D341Med (cell line): ENCODE results near the gene JAZF1.

Experiments
- DNase-seq: peaks from one replicate; pipeline ENCODE4 v3.0.0; 2012; ENCODE audit warnings: low spot score

Gene JAZF1

GRCh38 chr7:28106321-28106829, 74.2 kb downstream of the JAZF1 start:
- no peak for DNase-seq

DNA sequence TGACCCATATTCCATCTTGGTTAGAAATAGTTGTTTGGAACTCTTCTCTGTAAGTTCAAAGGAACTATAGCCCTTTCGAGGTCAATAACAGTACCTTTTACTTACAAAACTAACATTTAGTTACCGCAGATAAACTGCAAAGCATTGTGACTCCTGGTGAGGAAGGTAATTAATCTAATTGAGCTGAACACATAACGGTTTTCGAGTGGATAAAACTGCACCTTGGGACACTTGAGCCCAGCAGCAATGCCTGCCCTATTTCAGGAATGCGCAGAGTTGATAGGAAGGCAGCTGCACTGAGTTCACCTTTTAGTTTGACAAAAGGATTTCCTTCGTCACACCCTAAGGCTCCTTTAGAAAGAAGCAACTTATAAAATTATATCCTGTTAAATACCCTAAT, 75.4 kb downstream of the JAZF1 start:
- DNase-seq: no peak

GRCh38 chr7:28104811-28105210, 75.8 kb downstream of the JAZF1 start:
- no peak for DNase-seq

DNA sequence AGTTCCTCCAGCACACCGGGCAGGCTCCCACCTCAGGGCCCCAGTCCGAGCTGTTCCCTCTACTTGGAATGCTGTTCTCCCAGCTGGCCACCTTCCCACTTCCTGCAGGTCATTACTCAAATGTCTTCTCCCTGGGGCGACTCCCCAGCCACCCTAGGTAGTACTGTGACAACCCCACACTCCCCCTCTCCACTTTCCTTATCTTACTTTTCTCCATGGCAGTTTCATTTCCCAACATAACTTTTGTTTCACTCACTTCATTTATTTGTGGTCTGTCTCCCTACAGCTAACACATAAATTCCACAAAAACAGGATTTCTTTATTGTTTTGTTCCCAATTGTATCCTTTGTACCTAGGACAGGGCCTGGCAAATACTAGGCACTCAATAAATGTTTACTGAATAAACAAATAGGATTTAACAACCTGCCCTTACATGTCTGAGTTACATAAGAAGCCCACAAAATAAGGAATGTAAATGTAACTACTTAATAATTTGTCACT, 76.5 kb downstream of the JAZF1 start:
- DNase-seq: no peak

GRCh38 chr7:28102797-28103196, 77.8 kb downstream of the JAZF1 start:
- no peak for DNase-seq

DNA sequence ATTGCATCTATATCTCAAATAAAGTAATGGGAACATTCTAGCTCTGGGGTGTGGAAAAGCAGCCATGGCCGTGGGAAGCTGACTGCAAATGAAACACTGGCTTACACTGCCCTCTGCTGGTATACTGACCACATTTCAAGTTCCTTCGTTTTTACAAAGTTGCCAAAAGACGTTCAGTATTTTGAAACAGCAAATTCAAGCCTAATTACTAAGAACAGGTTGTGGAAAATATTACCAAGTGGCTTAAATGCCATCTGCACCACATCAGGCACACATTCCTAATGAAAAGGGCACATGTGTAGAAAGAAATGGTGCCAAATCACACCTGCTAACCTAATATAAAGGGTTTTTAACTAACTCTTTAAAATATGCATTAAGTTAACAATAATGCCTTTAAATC, 83.9 kb downstream of the JAZF1 start:
- peak; percentile 74 for DNase-seq

GRCh38 chr7:28095231-28095630, 85.4 kb downstream of the JAZF1 start:
- DNase-seq: no peak

- DNase-seq: peak; percentile 73
These were observed 86.9 kb downstream of the JAZF1 start for GRCh38 chr7:28093623-28094232.

- DNase-seq: no peak
These were observed 89.4 kb downstream of the JAZF1 start for GRCh38 chr7:28091190-28091589.

GRCh38 chr7:28088901-28089714, 91.5 kb downstream of the JAZF1 start:
- no peak for DNase-seq

GRCh38 chr7:28088032-28088431, 92.6 kb downstream of the JAZF1 start:
- DNase-seq: no peak

DNA sequence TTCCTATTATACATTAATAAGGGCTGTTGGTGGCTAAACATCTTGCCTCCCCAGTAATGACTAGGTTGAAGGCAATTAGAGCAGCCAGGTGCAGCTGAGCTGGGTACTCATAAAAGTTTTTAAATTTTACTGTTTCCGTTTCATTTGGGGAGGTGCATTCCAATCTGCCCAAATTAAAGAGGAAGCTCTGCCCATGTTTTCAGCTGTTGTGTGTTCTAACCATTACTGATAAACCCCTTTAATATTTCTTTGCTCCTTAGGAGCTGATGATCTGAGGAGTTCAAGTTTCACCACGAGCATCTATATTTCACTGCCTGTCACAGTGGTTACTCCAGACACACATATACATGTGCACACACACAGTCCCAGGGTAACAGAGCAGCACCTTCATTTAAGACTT, 94.4 kb downstream of the JAZF1 start:
- DNase-seq: no peak

DNA sequence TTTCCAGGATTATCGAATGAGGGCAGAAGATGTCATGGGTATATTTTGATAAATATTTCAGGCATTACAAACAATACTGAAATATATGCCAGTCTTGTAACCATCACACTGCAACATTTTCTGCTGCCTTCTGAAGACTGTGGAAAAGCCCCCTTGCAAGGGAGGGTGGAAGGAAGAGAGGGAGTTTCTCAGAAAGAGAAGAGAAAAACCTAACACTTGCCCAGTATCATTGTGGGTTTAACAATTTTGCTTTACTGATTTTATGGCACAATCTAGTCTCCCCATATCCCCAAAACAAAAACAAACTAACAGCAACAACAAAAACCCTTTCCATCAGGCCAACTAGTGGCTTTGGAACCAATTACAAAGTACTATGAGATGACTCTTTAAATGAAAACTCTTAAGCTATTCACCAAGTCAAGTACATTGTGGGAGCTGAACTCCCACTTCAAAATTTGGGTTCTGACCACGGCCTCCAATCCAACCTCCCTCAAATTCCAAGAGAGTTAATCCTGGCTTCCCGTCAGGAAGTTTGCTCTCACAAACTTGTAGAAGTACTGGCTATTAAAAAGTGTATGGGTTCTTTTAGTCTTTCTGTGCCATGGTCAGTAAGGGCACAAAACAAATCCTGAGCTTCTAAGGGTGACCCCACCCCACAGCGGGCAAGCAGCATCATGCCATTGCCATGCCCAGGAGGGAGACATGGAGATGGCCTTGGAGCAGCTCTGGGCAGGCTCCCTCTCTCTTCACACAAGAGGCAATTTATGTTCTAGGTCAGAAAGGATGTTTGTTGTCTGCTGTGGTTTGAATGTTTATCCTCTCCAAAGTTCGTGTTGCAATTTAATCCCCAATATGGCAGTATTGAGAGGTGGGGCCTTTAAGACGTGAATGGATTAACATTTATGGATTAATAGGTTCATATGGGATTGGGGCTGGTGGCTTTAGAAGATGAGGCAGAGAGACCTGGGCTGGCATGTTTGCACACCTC, 96.3 kb downstream of the JAZF1 start:
- DNase-seq: no peak

- no peak for DNase-seq
These were observed 97.2 kb downstream of the JAZF1 start for GRCh38 chr7:28083164-28083997.

DNA sequence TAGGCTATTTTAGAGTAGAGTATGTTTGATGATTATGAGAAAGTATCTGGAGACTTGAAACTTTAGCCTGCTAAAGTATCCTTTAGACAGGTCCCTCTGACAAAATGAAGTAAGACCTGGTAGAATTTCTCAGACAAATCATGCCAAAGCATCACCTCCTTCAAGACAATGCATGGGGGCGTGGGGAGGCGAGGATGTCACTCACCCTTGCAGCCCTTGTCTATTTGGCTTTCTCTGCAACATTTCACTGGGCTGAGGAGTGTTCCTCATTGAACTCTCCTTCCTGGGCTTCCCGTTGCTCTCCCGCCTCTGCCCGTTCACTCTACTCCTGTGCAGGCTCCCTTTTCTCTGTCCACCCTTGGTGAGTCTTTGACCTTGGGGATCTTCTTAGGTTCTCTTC, 98.5 kb downstream of the JAZF1 start:
- DNase-seq: no peak

DNA sequence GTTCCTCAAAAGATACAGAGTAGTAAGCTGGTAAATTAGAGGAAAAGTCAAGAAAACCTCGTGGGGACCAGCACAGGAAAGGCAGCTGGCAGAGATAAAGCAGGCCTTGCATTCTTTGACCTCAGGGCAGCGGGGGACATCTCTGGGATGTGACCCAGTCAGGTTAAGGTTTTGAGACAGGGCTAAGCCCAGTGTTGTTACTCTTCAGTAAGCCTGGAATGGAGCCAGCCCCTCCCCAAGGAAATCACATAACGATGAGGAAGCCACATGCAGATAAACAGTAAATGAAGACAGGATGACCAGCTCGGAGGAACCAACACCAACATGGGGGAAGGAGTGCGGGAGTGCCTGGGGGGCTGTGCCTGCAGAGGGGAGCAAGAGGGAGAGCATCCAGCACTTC, 99.6 kb downstream of the JAZF1 start:
- DNase-seq: no peak

DNA sequence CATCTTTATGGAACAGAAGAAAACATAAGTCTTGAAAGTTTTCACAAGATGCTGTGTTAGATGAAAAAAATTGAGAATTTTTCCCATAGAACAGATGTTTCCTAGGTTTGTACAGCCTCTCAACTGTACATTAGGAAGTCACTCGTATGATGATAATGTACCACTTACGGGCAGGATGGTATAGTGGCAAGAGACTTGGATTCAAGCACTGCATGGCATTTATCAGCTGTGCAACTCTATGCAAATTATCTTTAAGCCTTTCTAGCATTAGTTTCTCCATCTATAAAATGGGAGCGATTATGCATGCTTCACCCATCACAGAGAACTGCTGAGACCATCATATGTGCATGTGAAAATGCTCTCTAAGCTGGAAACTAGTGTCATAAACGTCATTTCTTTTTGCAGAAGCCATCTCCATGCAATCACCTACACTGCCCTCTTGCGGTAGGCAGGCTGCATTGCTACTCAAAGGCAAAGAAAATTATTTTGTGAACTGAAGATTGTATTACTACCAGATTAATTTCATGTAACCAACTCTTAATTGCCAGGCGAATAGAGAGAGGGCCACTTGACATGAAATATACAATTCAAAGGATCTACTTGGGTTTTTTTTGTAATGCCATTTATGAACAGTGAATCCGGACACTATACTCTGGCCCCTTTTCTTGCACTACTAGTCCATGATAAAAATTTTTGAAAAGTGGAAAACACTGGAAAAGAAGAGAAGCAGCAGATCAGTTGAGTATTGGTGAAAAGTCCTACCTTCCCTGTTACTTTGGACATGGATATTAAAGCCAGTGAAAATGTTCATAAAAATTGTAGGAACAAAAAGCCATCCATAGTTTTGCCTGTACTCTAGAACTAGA, 102.3 kb downstream of the JAZF1 start:
- DNase-seq: peak; percentile 60

DNA sequence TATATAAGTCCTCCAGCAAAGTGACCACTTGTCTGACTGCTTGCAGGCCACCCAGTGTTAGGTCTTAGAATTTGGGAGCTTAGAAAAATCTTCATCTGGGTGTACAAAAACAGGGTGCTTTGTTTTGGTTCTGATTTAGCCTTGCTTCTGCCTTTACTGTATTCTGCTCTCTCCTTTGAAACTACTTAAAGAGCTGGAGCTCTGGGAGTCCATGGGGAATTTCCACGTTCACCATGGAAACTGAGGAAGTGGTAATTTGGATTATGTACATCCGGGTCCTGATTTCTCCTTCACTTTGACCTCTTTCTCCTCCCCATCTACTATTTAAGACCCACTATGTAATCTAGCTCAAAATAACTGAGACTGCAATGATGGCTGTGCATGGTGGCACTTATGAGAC, 103.0 kb downstream of the JAZF1 start:
- no peak for DNase-seq

- no peak for DNase-seq
These were observed 104.0 kb downstream of the JAZF1 start for GRCh38 chr7:28076423-28077200.
